ENCODE measurements around the gene CEP57L1.
"Not testable (repeated sequence)": the region's sequence is repeated elsewhere in the genome, so short reads cannot be mapped to it uniquely, and the experiment has no call there.

CEP57L1 gene

GRCh38 chr6:109117346-109118035 lies 22.2 kb downstream of the CEP57L1 start:
- no peak for DNase-seq

GRCh38 chr6:109118337-109118736 lies 23.0 kb downstream of the CEP57L1 start:
- DNase-seq: no peak

GRCh38 chr6:109118871-109119354 lies 23.6 kb downstream of the CEP57L1 start:
- DNase-seq: no peak

- DNase-seq: no peak
Measured at GRCh38 chr6:109121411-109121810, 26.1 kb downstream of the CEP57L1 start.

GRCh38 chr6:109124219-109124618 lies 28.9 kb downstream of the CEP57L1 start:
- no peak for DNase-seq

GRCh38 chr6:109125504-109125903 lies 30.2 kb downstream of the CEP57L1 start:
- no peak for DNase-seq

GRCh38 chr6:109130065-109130464 lies 34.8 kb downstream of the CEP57L1 start:
- DNase-seq: no peak

GRCh38 chr6:109135600-109135999 lies 40.3 kb downstream of the CEP57L1 start:
- DNase-seq: not testable (repeated sequence)

- not testable (repeated sequence) for DNase-seq
Measured at GRCh38 chr6:109136039-109136438, 40.7 kb downstream of the CEP57L1 start.

GRCh38 chr6:109136530-109136929 lies 41.2 kb downstream of the CEP57L1 start:
- DNase-seq: not testable (repeated sequence)

- DNase-seq: no peak
Measured at GRCh38 chr6:109139109-109139508, 43.8 kb downstream of the CEP57L1 start.

- not testable (repeated sequence) for DNase-seq
Measured at GRCh38 chr6:109142067-109142466, 46.8 kb downstream of the CEP57L1 start.

- DNase-seq: no peak
Measured at GRCh38 chr6:109143191-109143590, 47.9 kb downstream of the CEP57L1 start.

- not testable (repeated sequence) for DNase-seq
Measured at GRCh38 chr6:109148251-109148650, 52.9 kb downstream of the CEP57L1 start.

GRCh38 chr6:109148716-109149115 lies 53.4 kb downstream of the CEP57L1 start:
- DNase-seq: not testable (repeated sequence)

GRCh38 chr6:109153752-109154151 lies 58.4 kb downstream of the CEP57L1 start:
- DNase-seq: no peak

GRCh38 chr6:109164331-109164730 lies 69.0 kb downstream of the CEP57L1 start:
- DNase-seq: no peak

GRCh38 chr6:109165392-109165974 lies 70.2 kb downstream of the CEP57L1 start:
- no peak for DNase-seq

GRCh38 chr6:109166673-109167072 lies 71.4 kb downstream of the CEP57L1 start:
- DNase-seq: no peak

- DNase-seq: no peak
Measured at GRCh38 chr6:109167562-109167961, 72.3 kb downstream of the CEP57L1 start.

GRCh38 chr6:109170333-109170732 lies 75.0 kb downstream of the CEP57L1 start:
- no peak for DNase-seq

GRCh38 chr6:109172101-109172746 lies 76.9 kb downstream of the CEP57L1 start:
- no peak for DNase-seq

- no peak for DNase-seq
Measured at GRCh38 chr6:109174916-109175315, 79.6 kb downstream of the CEP57L1 start.

GRCh38 chr6:109178921-109179320 lies 83.6 kb downstream of the CEP57L1 start:
- no peak for DNase-seq

Data from cortex of kidney (tissue), 1 donor.